Activated naive CD4-positive, alpha-beta T cell treated with anti-CD3 and anti-CD28 coated beads for 36 hours (primary cell): ENCODE results near the gene TRPV4. TPM values are rescaled to one million over a fixed set of nuclear protein-coding genes. Genes with fewer than 3 reads are reported as not detected.

Experiments used
- CTCF ChIA-PET: fragments of 350-600 bp; sonication (Branson Sonifier 250); formaldehyde crosslinking; loops from one replicate; lab custom pipeline; 2021; ENCODE audit warnings: antibody characterized with exemption; lab: Charles Lee
- DNase-seq: peaks from one replicate; pipeline ENCODE4 v3.0.0-alpha.2; 2020
- H3K27ac Mint-ChIP-seq: one replicate; pipeline ENCODE4 v1.8.0; 2021; ENCODE audit warnings: mild to moderate bottlenecking, mixed read lengths
- H3K27me3 Mint-ChIP-seq: one replicate; pipeline ENCODE4 v1.8.0; 2021; ENCODE audit warnings: low read depth, mixed read lengths
- H3K36me3 Mint-ChIP-seq: one replicate; pipeline ENCODE4 v1.8.0; 2021; ENCODE audit warnings: low read depth, mixed read lengths
- H3K4me1 Mint-ChIP-seq: one replicate; pipeline ENCODE4 v1.8.0; 2021; ENCODE audit warnings: low read depth, mixed read lengths
- H3K4me3 Mint-ChIP-seq: one replicate; pipeline ENCODE4 v1.8.0; 2021; ENCODE audit warnings: mild to moderate bottlenecking, moderate library complexity, mixed read lengths
- H3K9me3 Mint-ChIP-seq: one replicate; pipeline ENCODE4 v1.8.0; 2021; ENCODE audit warnings: mixed read lengths
- intact Hi-C: fragments of 100-400 bp; cut with micrococcal nuclease; formaldehyde crosslinking; loops from one replicate; pipeline ENCODE4 v1.15.1; 2023
- total RNA-seq, 2 experiments: library from RNA; stranded (reverse); gene quantifications; one replicate each; pipeline ENCODE4 v1.2.3, GENCODE V29; 2021

Gene TRPV4
- total RNA-seq, 2 experiments from 2014 or later, result not detected

GRCh38 chr12:109762071-109762672 is 71.0 kb downstream of the TRPV4 start:
- Mint-ChIP-seq H3K27me3 (no peaks in the 10 kb centered on the region), H3K9me3 (peaks cover 12% of the 10 kb centered on the region), H3K4me1 (peaks cover 3% of the 10 kb centered on the region), H3K4me3 (no peak overlapping the region), H3K36me3 (peaks cover under 1% of the 10 kb centered on the region), H3K27ac (no peak overlapping the region)
- peak; percentile 4 for DNase-seq
- CTCF ChIA-PET, result no interaction called here
- intact Hi-C loops, result no loop called here

DNA sequence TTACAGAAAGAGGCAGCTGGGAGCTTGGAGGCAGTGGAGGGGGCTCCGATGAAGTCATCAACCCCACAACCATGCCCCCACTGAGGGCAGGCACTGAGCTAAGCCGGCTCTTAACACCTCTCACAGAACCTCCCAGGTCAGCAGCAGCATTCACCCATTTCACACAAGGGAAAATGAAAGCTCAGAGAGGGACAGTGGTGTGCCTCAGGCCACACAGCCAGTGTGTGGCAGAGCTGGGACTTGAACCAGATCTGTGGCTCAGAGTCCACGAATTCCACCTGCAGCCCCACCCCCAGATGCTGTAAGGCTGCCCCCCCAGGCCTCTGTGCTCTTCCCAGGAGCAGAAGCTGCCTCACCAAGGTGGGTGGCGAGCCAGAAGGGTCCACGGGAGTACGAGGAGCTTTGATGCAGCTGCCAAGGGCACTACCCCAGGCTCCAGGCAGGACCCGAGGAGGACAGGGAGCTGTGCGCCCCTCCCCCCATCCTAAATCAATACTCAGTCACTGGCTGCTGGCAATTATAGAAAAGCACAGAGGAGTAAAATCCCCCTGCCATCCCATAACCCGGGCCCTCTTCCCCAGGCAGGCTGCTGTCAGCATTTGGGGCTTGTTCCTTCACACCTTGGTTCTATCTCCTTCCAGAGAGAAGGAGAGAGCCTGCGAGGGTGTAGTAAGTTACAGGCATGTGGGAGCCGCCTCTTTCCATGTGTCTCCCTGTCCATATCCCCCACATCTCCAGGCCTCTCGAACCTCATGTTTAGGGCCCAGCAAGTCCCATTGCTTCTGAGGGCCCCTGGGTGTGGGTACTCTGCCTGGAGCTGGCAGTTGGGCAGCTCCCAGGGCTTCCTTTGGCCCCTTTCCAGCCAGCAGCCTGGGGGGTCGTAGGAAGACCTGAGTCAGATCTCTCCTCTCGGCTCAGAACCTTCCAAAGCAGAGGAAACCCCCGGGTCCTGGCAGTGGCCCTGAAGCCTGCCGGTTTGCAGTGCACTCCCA is 72.0 kb downstream of the TRPV4 start:
- Mint-ChIP-seq H3K4me3 (no peak overlapping the region), H3K36me3 (peaks cover 4% of the 10 kb centered on the region), H3K27ac (no peak overlapping the region), H3K27me3 (no peaks in the 10 kb centered on the region), H3K4me1 (peaks cover 3% of the 10 kb centered on the region), H3K9me3 (peaks cover 21% of the 10 kb centered on the region)
- intact Hi-C loops, result no loop called here
- CTCF ChIA-PET, result no interaction called here
- peak; percentile 2 for DNase-seq

- Mint-ChIP-seq H3K4me1 (peaks cover 3% of the 10 kb centered on the region), H3K4me3 (no peak overlapping the region), H3K27me3 (no peaks in the 10 kb centered on the region), H3K27ac (no peak overlapping the region), H3K9me3 (peaks cover 27% of the 10 kb centered on the region), H3K36me3 (peaks cover 7% of the 10 kb centered on the region)
- intact Hi-C loops, result no loop called here
- CTCF ChIA-PET, result no interaction called here
- peak; percentile 4 for DNase-seq
Measured at GRCh38 chr12:109760031-109760929, 72.9 kb downstream of the TRPV4 start.

- Mint-ChIP-seq H3K27ac (no peak overlapping the region), H3K4me1 (peaks cover 3% of the 10 kb centered on the region), H3K36me3 (peaks cover 7% of the 10 kb centered on the region), H3K9me3 (peaks cover 27% of the 10 kb centered on the region), H3K27me3 (no peaks in the 10 kb centered on the region), H3K4me3 (no peak overlapping the region)
- CTCF ChIA-PET, result no interaction called here
- DNase-seq, result peak; percentile 1
- intact Hi-C loops, result no loop called here
Measured at GRCh38 chr12:109759595-109759994, 73.6 kb downstream of the TRPV4 start.

GRCh38 chr12:109758426-109759420 is 74.5 kb downstream of the TRPV4 start:
- peak; percentile 3 for DNase-seq
- intact Hi-C loops, result no loop called here
- Mint-ChIP-seq H3K4me1 (peaks cover 3% of the 10 kb centered on the region), H3K27me3 (no peaks in the 10 kb centered on the region), H3K36me3 (peaks cover 7% of the 10 kb centered on the region), H3K27ac (no peak overlapping the region), H3K9me3 (peaks cover 27% of the 10 kb centered on the region), H3K4me3 (no peak overlapping the region)
- CTCF ChIA-PET, result no interaction called here

GRCh38 chr12:109757671-109758265 is 75.4 kb downstream of the TRPV4 start:
- peaks cover 21% of the 10 kb centered on the region for H3K9me3 Mint-ChIP-seq
- H3K4me3 Mint-ChIP-seq, result no peak overlapping the region
- H3K27ac Mint-ChIP-seq, result no peak overlapping the region
- DNase-seq, result no peak
- H3K4me1 Mint-ChIP-seq, result no peaks in the 10 kb centered on the region
- peaks cover 7% of the 10 kb centered on the region for H3K36me3 Mint-ChIP-seq
- intact Hi-C loops, result no loop called here
- H3K27me3 Mint-ChIP-seq, result no peaks in the 10 kb centered on the region
- CTCF ChIA-PET, result no interaction called here

- no peak for DNase-seq
- Mint-ChIP-seq H3K4me1 (no peaks in the 10 kb centered on the region), H3K9me3 (peaks cover 21% of the 10 kb centered on the region), H3K27me3 (no peaks in the 10 kb centered on the region), H3K4me3 (no peak overlapping the region), H3K36me3 (peaks cover 7% of the 10 kb centered on the region), H3K27ac (no peak overlapping the region)
- intact Hi-C loops, result no loop called here
- CTCF ChIA-PET, result no interaction called here
Measured at GRCh38 chr12:109756457-109756856, 76.7 kb downstream of the TRPV4 start.

GRCh38 chr12:109753959-109754358 is 79.2 kb downstream of the TRPV4 start:
- no peak overlapping the region for H3K4me3 Mint-ChIP-seq
- H3K27me3 Mint-ChIP-seq, result no peaks in the 10 kb centered on the region

GRCh38 chr12:109753054-109753401 is 80.2 kb downstream of the TRPV4 start:
- DNase-seq, result peak; percentile 1

More at GRCh38 chr12:109753959-109754358, 79.2 kb downstream of the TRPV4 start:
- H3K4me1 Mint-ChIP-seq, result no peaks in the 10 kb centered on the region
- intact Hi-C loops, result no loop called here
- H3K36me3 Mint-ChIP-seq, result peaks cover 7% of the 10 kb centered on the region
- CTCF ChIA-PET, result interaction anchor here (0.6 to 0.9 kb wide), 3 partner anchors 19 to 415 kb away, joined by 3 to 4 read pairs (median 3); no protein-coding TSS in a partner anchor
- peaks cover 21% of the 10 kb centered on the region for H3K9me3 Mint-ChIP-seq
- no peak overlapping the region for H3K27ac Mint-ChIP-seq
- DNase-seq, result no peak

DNA sequence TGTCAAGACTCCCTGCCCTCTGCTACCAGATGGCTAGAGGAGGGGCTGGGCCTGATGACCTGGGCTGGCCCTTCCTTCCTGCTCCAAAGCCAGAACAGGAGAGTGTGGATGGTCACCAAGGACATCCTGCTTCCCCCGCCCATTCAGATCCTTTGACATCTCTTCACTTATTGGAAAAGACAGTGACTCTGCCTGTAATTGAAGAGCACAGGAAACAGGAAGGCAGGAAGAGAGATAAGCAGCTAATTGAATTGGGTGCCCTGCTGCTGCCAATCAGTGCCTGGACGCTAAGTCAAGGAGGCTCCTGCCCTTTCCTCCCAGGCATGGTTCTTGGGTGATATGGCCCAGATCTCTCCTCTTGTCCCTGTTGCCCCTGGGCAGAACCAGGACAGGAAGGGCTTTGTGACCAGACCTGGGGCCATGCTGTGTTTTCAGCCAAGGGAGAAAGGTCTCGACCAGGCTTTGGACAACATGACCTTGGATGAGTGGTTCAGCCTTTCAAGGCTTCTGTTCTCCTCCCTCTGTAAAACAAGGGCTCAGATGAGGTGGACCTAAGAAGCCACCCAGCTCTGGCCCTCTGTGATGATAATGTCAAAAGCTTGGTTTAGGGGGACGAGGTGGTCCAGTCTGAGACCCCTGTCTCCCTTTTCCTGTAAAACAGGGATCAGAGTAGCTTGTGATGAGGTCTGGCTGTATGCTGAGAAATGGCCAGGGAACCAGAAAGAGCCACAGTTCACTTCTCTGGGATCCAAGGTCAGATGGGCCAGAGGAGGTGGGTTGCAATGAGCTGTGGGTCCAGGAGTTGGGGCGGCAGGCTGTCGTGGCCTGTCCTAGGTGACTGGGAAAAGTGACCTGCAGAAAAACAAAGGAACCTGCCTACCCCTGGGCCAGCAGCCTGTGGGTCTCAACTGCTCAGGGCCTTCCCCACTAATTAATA is 80.8 kb downstream of the TRPV4 start:
- H3K9me3 Mint-ChIP-seq, result peaks cover 16% of the 10 kb centered on the region
- H3K27ac Mint-ChIP-seq, result no peak overlapping the region
- DNase-seq, result no peak
- CTCF ChIA-PET, result interaction anchor here (0.6 kb wide), 1 partner anchor 433 kb away, joined by 4 read pairs; no protein-coding TSS in a partner anchor
- intact Hi-C loops, result no loop called here
- H3K4me1 Mint-ChIP-seq, result no peaks in the 10 kb centered on the region
- no peak overlapping the region for H3K4me3 Mint-ChIP-seq
- H3K36me3 Mint-ChIP-seq, result peaks cover 7% of the 10 kb centered on the region
- H3K27me3 Mint-ChIP-seq, result no peaks in the 10 kb centered on the region

More at GRCh38 chr12:109753054-109753401, 80.2 kb downstream of the TRPV4 start:
- H3K4me1 Mint-ChIP-seq, result no peaks in the 10 kb centered on the region
- no peak overlapping the region for H3K4me3 Mint-ChIP-seq
- no peaks in the 10 kb centered on the region for H3K27me3 Mint-ChIP-seq
- H3K27ac Mint-ChIP-seq, result peak overlapping the region; percentile 48
- intact Hi-C loops, result no loop called here
- H3K36me3 Mint-ChIP-seq, result peaks cover 7% of the 10 kb centered on the region
- CTCF ChIA-PET, result interaction anchor here (0.9 kb wide), 1 partner anchor 20 kb away, joined by 3 read pairs; no protein-coding TSS in a partner anchor
- peaks cover 21% of the 10 kb centered on the region for H3K9me3 Mint-ChIP-seq
